ENCODE data around the gene SPRR5.

DNA sequence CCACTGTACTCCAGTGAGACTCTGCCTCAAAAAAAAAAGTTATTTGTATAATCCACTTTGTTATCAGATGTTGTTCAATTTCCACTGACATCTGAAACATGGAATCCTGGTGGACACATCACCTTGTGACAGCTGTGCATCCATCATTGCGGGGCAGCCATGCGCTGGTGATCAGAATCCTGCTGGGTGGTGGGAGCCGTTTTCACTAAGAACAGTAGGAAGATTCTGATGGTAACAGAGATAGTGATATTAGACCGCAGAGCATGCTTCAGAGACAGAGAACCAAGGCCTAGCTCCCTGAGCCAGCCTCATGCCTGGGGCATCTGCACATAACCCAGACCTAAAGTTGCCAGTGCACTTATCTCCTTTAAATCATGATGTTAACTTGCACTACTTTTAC is 51.5 kb downstream of the SPRR5 start:
- TF ChIP-seq, protein P1, sequence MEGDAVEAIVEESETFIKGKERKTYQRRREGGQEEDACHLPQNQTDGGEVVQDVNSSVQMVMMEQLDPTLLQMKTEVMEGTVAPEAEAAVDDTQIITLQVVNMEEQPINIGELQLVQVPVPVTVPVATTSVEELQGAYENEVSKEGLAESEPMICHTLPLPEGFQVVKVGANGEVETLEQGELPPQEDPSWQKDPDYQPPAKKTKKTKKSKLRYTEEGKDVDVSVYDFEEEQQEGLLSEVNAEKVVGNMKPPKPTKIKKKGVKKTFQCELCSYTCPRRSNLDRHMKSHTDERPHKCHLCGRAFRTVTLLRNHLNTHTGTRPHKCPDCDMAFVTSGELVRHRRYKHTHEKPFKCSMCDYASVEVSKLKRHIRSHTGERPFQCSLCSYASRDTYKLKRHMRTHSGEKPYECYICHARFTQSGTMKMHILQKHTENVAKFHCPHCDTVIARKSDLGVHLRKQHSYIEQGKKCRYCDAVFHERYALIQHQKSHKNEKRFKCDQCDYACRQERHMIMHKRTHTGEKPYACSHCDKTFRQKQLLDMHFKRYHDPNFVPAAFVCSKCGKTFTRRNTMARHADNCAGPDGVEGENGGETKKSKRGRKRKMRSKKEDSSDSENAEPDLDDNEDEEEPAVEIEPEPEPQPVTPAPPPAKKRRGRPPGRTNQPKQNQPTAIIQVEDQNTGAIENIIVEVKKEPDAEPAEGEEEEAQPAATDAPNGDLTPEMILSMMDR (IDR thresholded peaks at IDR 0.05), result no peak
- no peak for TF ChIP-seq POLR2A (IDR thresholded peaks at IDR 0.05)

Data from uterus (tissue), 2 donors.